Natural killer cell treated with Interleukin-12 subunit alpha and Interleukin-12 subunit beta and Interleukin-15 and Interleukin-18, amount 100 ng/mL, for 72 hours (primary cell): Measurements from ENCODE around the gene SNX4. TPM values are rescaled to one million over a fixed set of nuclear protein-coding genes. Genes with fewer than 3 reads are reported as not detected.
"Not testable (repeated sequence)": the region's sequence is repeated elsewhere in the genome, so short reads cannot be mapped to it uniquely, and the experiment has no call there.

ENCODE experiments used
- ATAC-seq, 2 donors: fragments of 150-1000 bp; cut with Tn5 transposase in 1 of 2; sonication (Bioruptor Pico), chemical (Tn5 transposase) in 1 of 2; 2 replicates each; pipeline ENCODE4 v1.10.0; 2021
- DNase-seq: peaks from one replicate; pipeline ENCODE4 v3.0.0; 2022; ENCODE audit warnings: low spot score
- H3K27ac Mint-ChIP-seq, 2 donors: 1 replicate in 1 of 2; 2 replicates in 1 of 2; pipeline ENCODE4 v1.8.0; 2022; ENCODE audit warnings: mixed read lengths in 2 of 2, mild to moderate bottlenecking in 1 of 2, moderate library complexity in 1 of 2
- H3K27me3 Mint-ChIP-seq, 2 donors: 1 replicate in 1 of 2; 2 replicates in 1 of 2; pipeline ENCODE4 v1.8.0; 2022; ENCODE audit warnings: mixed read lengths in 2 of 2
- H3K36me3 Mint-ChIP-seq: one replicate; pipeline ENCODE4 v1.8.0; 2022; ENCODE audit warnings: mixed read lengths
- H3K4me1 Mint-ChIP-seq, 2 donors: 1 replicate in 1 of 2; 2 replicates in 1 of 2; pipeline ENCODE4 v1.8.0; 2022; ENCODE audit warnings: low read depth in 2 of 2, mixed read lengths in 2 of 2, mild to moderate bottlenecking in 1 of 2
- H3K4me3 Mint-ChIP-seq: one replicate; pipeline ENCODE4 v1.8.0; 2022; ENCODE audit warnings: mixed read lengths
- H3K9me3 Mint-ChIP-seq: 2 replicates; pipeline ENCODE4 v1.8.0; 2022; ENCODE audit warnings: mixed read lengths
- total RNA-seq, 2 donors: library from RNA; stranded (reverse); gene quantifications; one replicate each; pipeline ENCODE4 v1.2.3, GENCODE V29; 2022

Gene SNX4
- total RNA-seq, 2 donors from 2014 or later: 34.0 to 43.3 TPM

DNA sequence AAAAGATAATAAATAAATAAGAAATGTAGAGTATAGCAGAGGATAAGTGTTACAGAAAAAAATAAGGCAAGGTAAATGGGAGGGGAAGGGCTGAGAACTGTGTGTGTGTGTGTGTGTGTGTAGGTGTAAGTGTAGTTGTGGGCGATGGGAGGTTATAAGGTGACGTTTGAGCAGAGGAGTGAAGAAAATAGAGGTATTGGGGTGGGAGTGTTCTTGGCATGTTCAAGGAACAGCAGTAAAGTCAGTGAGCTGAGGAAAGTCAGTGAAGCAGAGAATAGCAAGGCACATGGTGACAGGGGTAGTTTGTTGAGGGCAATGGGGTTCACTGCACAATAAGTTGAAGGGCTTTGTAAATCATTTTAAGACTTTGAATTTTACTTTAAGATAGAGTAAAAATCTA lies 113.9 kb downstream of the SNX4 start:
- Mint-ChIP-seq H3K27me3 (peaks cover 20 to 36% of the 10 kb centered on the region in 2 donors), H3K4me1 (peaks cover 0 to 6% of the 10 kb centered on the region in 2 donors), H3K4me3 (no peak overlapping the region), H3K9me3 (peaks cover 4% of the 10 kb centered on the region), H3K36me3 (peaks cover 4% of the 10 kb centered on the region), H3K27ac (no peak overlapping the region)
- DNase-seq (no peak), ATAC-seq (no peak)

DNA sequence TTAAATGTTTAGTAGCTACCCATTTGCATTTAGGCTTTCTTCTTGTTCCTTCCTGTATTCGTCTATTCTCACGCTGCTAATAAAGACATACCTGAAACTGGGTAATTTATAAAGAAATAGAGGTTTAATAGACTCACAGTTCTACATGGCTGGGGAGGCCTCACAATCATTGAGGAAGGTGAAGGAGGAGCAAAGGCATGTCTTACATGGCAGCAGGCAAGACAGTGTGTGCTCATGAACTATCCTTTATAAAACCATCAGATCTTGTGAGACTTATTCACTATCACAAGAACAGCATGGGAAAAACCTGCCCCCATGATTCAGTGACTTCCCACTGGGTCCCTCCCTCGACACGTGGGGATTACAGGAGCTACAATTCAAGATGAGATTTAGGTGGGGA lies 114.5 kb downstream of the SNX4 start:
- not testable (repeated sequence) for H3K27ac Mint-ChIP-seq, H3K4me1 Mint-ChIP-seq, H3K36me3 Mint-ChIP-seq, H3K9me3 Mint-ChIP-seq, DNase-seq, H3K4me3 Mint-ChIP-seq, ATAC-seq
- H3K27me3 Mint-ChIP-seq: peaks cover 17 to 33% of the 10 kb centered on the region in 2 donors

DNA sequence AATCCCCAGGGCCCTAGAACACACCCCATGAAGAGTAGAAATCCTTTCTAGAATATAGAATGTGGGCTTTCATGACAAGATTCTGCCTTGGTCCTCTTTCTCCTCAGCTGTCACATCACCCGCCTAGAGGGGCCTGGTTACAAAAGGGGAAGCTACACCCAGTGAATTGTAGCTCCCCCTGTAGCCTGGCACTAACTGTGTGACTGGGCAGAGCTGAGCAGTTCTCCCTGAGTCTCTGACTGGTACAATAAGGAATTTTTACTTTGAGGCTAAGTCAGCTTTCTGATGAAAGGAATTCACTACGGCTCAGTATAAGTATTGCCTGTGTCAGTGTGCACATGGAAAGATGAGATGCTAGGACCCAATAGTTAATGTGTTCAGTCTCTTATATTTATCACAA lies 116.2 kb downstream of the SNX4 start:
- Mint-ChIP-seq H3K27ac (no peak overlapping the region), H3K27me3 (peaks cover 11 to 16% of the 10 kb centered on the region in 2 donors), H3K4me3 (no peak overlapping the region), H3K36me3 (peaks cover 4% of the 10 kb centered on the region), H3K4me1 (peaks cover 0 to 6% of the 10 kb centered on the region in 2 donors), H3K9me3 (peaks cover 4% of the 10 kb centered on the region)
- DNase-seq (no peak), ATAC-seq (no peak)

DNA sequence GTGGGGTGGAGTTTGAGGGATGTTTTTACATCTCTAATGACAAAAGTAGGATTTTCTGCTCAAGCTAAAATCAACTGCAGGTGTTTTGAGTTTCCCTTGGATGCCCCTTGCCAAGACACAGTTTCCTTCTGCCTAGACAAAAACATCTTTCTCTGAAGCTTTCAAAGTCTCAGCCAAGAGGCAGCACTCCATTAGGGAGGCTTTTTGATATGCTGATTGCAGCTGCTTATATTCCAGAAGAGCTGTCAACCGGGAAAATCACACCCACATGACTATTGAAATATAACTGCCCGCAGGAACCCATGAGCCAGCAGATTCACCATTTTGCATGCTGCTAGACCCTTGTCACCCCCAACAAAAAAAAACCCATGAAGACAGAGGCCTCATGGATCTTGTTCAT lies 117.4 kb downstream of the SNX4 start:
- Mint-ChIP-seq H3K27ac (no peak overlapping the region), H3K4me3 (no peak overlapping the region), H3K27me3 (peaks cover 15 to 24% of the 10 kb centered on the region in 2 donors), H3K36me3 (peaks cover 4% of the 10 kb centered on the region), H3K9me3 (peaks cover 4% of the 10 kb centered on the region), H3K4me1 (peaks cover 3 to 6% of the 10 kb centered on the region in 2 donors)
- no peak for DNase-seq
- ATAC-seq: no peak

DNA sequence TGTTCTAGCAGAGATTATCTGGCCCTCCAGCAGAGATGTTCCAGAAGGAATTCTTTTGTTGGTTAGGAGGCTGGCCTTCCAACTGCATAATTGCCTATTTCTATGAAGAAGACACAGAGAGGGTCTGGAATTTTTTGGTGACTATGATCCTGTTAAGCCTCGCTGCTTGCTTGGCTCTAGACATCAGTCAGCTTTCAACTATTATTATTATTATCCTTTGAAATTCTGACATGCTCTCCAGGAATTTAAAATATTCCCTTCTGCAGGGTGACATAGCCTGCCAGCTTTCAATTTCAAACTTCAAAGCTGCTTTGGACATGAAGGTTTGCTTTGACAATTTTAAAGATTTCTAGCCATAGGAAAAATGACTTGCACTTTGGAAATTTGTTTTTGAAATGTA lies 118.6 kb downstream of the SNX4 start:
- H3K9me3 Mint-ChIP-seq: peaks cover 4% of the 10 kb centered on the region
- no peak overlapping the region for H3K27ac Mint-ChIP-seq
- DNase-seq (no peak), ATAC-seq (no peak)
- H3K4me1 Mint-ChIP-seq: peaks cover 3 to 6% of the 10 kb centered on the region in 2 donors
- peaks cover 4% of the 10 kb centered on the region for H3K36me3 Mint-ChIP-seq
- no peak overlapping the region for H3K4me3 Mint-ChIP-seq
- H3K27me3 Mint-ChIP-seq: peaks cover 17 to 32% of the 10 kb centered on the region in 2 donors

DNA sequence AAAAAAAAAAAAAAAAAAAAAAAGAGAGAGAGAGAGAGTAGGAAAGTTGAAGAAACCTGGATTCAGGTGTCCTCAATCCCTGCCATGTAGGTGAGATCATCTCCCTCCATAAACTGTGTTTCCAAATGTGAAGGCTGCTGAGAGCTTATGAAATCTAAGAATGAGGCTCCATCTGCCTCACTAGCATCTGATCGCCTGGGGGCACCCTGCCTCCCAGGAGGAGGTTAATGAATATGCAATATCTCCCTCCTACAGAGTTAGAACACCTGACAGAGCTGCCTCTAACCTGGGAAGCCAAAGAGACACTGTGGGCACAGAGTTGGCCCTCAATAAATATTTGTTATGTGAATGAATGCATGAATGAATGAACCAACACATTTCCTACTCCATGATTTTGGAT lies 121.0 kb downstream of the SNX4 start:
- no peaks in the 10 kb centered on the region for H3K9me3 Mint-ChIP-seq
- no peak for ATAC-seq
- peaks cover 0 to 3% of the 10 kb centered on the region in 2 donors for H3K4me1 Mint-ChIP-seq
- no peaks in the 10 kb centered on the region for H3K36me3 Mint-ChIP-seq
- H3K27me3 Mint-ChIP-seq: peaks cover 18 to 21% of the 10 kb centered on the region in 2 donors
- H3K27ac Mint-ChIP-seq: no peak overlapping the region
- no peak overlapping the region for H3K4me3 Mint-ChIP-seq
- no peak for DNase-seq

Other genes with a start within 250 kb of the SNX4 start
- 10 to 100 TPM; 40.9 to 51.8 TPM for gene ZNF148, start 144.9 kb downstream of the SNX4 start, total RNA-seq
- 10 to 100 TPM; 13.3 to 15.2 TPM for gene OSBPL11, start 75.3 kb upstream of the SNX4 start, total RNA-seq